ENCODE results near the gene PKNOX2.

Gene PKNOX2

DNA sequence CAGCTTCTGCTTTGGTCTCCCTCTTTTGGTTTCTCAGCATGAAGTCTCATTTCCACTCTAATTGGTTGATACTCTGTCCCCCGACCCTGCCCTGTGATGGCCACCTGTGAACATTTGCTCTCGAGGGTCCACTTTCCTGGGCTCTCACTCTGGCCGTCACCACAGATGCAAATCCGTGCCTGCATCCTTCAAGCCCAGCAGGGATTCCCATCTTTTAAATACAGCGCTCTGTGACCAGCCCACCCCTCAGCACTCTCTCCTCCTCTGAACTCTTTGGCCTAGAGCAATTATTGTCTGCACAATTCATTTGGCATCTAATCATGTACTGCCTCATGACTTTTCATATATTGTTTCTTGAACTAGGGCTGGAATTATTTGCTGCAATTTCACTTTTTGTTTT lies 26.0 kb downstream of the PKNOX2 start:
- TF ChIP-seq, protein P1, sequence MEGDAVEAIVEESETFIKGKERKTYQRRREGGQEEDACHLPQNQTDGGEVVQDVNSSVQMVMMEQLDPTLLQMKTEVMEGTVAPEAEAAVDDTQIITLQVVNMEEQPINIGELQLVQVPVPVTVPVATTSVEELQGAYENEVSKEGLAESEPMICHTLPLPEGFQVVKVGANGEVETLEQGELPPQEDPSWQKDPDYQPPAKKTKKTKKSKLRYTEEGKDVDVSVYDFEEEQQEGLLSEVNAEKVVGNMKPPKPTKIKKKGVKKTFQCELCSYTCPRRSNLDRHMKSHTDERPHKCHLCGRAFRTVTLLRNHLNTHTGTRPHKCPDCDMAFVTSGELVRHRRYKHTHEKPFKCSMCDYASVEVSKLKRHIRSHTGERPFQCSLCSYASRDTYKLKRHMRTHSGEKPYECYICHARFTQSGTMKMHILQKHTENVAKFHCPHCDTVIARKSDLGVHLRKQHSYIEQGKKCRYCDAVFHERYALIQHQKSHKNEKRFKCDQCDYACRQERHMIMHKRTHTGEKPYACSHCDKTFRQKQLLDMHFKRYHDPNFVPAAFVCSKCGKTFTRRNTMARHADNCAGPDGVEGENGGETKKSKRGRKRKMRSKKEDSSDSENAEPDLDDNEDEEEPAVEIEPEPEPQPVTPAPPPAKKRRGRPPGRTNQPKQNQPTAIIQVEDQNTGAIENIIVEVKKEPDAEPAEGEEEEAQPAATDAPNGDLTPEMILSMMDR (IDR thresholded peaks at IDR 0.05; ENCODE audit: insufficient read depth, missing control alignments) = no peak
- FAIRE-seq = no peak
- no peak for DNase-seq (ENCODE audit: insufficient read length, low spot score)

DNA sequence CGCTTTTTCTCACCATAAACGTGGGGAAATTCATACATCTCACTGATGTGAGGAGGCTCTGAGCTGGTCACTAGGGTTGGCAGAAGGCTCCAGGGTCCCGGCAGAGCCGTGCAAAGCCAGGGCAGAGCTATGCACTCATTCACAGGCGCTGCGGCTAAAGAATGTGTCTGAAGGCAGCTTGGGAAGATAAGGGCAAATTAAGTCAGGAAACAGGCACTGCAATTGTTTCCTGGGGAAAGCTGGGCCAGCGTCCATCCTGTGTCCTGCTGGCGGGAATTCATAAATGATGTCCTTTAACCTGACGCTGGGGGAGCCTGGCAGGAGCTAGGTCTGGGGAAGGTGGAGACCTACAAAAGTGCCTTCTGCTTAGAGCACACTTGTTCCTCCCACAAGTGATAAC lies 27.6 kb downstream of the PKNOX2 start:
- TF ChIP-seq, protein P1 (IDR thresholded peaks at IDR 0.05; ENCODE audit: insufficient read depth, missing control alignments) = no peak
- FAIRE-seq (no peak), DNase-seq (ENCODE audit: insufficient read length, low spot score) (no peak)

DNA sequence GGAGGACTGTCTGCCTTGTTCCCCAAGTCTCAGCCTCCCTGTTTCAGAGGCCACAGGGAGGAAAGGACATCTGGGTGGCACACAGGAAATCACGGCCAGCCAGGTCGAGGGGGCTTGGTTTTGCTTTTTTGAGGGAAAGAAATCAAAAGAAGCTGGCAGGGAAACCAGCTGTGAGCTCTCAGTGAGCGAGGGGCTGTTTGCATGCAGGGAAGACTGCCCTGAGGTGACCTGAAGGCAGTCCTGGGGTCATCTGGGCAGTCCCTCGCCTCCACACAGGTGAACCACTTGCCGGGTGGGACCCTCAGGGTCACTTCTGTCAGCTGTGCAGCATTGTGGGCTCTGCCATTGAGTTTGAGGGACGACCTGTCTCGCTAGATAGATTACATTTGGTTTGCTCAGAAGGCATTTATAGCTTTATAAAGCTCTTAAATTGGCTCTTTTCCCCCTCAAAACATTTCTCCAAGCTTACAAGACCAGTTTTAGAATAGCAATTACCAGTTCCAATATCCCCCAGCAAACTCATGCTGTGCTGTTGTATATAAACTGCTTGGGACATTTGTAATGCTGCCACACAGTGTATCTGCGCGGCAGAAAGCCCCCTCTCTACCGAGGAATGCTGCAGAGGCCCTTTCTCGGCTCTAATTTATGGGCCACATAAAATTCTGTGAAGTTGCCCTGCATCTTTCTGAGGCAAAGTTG lies 28.3 kb downstream of the PKNOX2 start:
- FAIRE-seq (no peak), DNase-seq (ENCODE audit: insufficient read length, low spot score) (no peak)
- TF ChIP-seq, protein P1 (IDR thresholded peaks at IDR 0.05; ENCODE audit: insufficient read depth, missing control alignments) = no peak

DNA sequence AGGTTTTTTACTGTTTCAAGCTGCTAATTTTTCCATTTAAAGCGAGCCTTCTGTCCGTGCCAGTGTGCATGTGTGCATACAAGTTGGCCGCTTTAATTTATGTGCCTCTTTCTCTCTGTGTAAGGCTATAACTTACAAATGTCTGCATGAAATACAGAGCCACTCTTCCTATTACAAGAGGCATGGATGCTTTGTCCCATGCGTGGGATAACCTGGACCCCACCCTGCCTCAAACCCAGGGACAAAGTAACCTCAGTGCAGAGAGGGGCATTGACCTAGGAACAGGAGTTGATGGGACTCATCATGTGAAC lies 28.8 kb downstream of the PKNOX2 start:
- DNase-seq (ENCODE audit: insufficient read length, low spot score) (no peak), FAIRE-seq (no peak)
- TF ChIP-seq, protein P1 (IDR thresholded peaks at IDR 0.05; ENCODE audit: insufficient read depth, missing control alignments) = no peak

DNA sequence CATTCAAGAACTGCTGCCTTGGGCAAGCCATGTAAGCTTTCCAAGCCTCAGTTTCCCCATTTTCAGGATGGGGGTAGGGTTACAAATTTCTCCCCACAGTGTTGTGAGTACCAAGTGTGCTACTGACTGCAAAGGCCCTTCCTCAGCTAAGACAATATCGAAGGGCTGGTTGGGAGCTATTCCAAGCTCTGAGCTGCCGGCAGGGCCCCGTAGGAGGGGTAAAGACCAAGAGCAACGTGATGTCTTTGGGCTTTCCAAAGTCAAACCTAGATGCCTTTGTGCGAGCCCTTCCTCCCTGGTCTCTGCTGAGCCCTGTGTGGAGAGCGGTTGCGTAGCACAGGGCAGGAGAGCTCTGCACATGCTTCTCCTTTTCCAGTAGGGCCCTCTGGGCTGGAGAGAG lies 29.3 kb downstream of the PKNOX2 start:
- TF ChIP-seq, protein P1 (IDR thresholded peaks at IDR 0.05; ENCODE audit: insufficient read depth, missing control alignments) = no peak
- DNase-seq (ENCODE audit: insufficient read length, low spot score) (no peak), FAIRE-seq (no peak)

DNA sequence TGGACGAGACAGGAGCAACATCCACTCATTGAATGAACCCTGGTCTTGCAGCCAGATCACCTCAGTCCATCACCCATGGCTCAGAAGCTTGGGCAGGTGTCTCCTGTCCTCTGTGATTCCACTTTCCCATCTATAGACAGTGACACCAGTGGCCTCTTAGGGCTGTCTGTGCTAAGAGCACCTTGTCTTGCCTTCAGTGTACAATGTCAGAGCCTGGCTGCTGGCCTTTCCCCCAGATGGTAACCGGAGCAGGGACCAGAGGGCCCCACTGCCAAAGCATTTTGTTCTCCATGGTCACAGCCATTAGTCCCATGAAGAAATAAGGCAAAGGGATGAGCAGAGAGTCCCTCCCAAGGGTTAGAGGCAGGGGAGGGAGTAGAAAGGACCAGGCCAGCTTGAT lies 35.4 kb downstream of the PKNOX2 start:
- DNase-seq (ENCODE audit: insufficient read length, low spot score) (no peak), FAIRE-seq (no peak)
- TF ChIP-seq, protein P1 (IDR thresholded peaks at IDR 0.05; ENCODE audit: insufficient read depth, missing control alignments) = no peak

DNA sequence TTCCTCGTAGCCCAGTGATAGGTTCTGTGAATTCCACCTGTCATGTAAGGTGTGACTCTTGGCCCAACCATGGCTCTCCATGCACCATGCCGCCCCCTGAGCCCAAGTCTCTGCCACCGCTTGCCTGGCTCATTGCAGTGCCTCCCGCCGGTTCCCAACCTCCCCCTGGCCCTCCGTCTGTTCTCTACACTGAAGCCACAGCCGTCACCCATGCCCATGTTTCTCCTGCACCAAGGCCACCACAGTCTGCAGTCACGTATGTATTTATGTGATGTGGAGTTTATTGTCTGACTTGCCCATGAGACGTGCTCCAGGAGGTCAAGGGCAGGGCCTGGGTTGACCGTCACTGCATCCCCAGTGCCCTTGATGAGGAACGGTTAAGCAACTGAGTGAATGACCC lies 35.9 kb downstream of the PKNOX2 start:
- TF ChIP-seq, protein P1 (IDR thresholded peaks at IDR 0.05; ENCODE audit: insufficient read depth, missing control alignments) = no peak
- DNase-seq (ENCODE audit: insufficient read length, low spot score) = no peak
- no peak for FAIRE-seq

Measured in D721Med (cell line).